GM12878 (cell line): ENCODE measurements around the gene LRTM2. TPM values are rescaled to one million over a fixed set of nuclear protein-coding genes. Genes with fewer than 3 reads are reported as not detected.

Experiments
- ATAC-seq: fragments of 200-7000 bp; cut with Tn5 transposase; 3 replicates; pipeline ENCODE4 v1.9.1; 2020; ENCODE audit warnings: mild to moderate bottlenecking, moderate library complexity
- BruUV-seq: library from RNA; stranded (reverse); fragments of 400-500 nt; replicated peaks from 2 replicates; lab custom pipeline; 2021; lab: Mats Ljungman, UMichigan
- CTCF ChIA-PET: fragments of 300-600 bp; sonication (Branson Sonifier 250); formaldehyde crosslinking; extraction: SDS; loops from one replicate; lab custom pipeline; 2021; ENCODE audit warnings: inconsistent platforms; lab: Yijun Ruan, JAX
- POLR2A ChIA-PET: fragments of 350-600 bp; formaldehyde crosslinking; extraction: SDS; loops from one replicate; lab custom pipeline; 2021; ENCODE audit warnings: inconsistent platforms; lab: Charles Lee
- RAD21 ChIA-PET: fragments of 300-600 bp; sonication (Branson Sonifier 250); formaldehyde crosslinking; loops from one replicate; lab custom pipeline; 2023; ENCODE audit warnings: antibody characterized with exemption; ENCODE audit not compliant: unreplicated experiment; lab: Charles Lee
- SMC1A ChIA-PET: fragments of 300-600 bp; sonication (Branson Sonifier 250); formaldehyde crosslinking; loops from one replicate; lab custom pipeline; 2023; ENCODE audit not compliant: unreplicated experiment, uncharacterized antibody; lab: Charles Lee
- DNase-seq: peaks from one replicate; pipeline ENCODE4 v3.0.0-alpha.2; 2011; ENCODE audit warnings: low read depth, low spot score
- FAIRE-seq: peaks from 3 replicates; lab custom pipeline; 2011; peaks lifted over from hg19 to GRCh38; lab: Jason Lieb, UNC
- H2AFZ ChIP-seq: 2 replicates; pipeline ENCODE4 v1.6.0; 2011; ENCODE audit warnings: low read depth, low read length, control low read depth; ENCODE audit not compliant: control insufficient read depth
- H3K27ac ChIP-seq: 2 replicates; pipeline ENCODE4 v1.5.1; 2011; ENCODE audit warnings: control low read depth; ENCODE audit not compliant: control insufficient read depth, insufficient read depth
- H3K27me3 ChIP-seq, 2 experiments: replicated peaks in 1 of 2; 2 replicates each; pipeline versions ENCODE4 v1.6.0 to v1.6.1; 2011; ENCODE audit warnings: low read length in 1 of 2; ENCODE audit not compliant: control insufficient read depth in 2 of 2, insufficient read depth in 2 of 2
- H3K36me3 ChIP-seq, 2 experiments: 2 replicates each; pipeline ENCODE4 v1.5.1; 2011; ENCODE audit warnings: low read length in 1 of 2; ENCODE audit not compliant: control insufficient read depth in 2 of 2, insufficient read depth in 2 of 2
- H3K4me1 ChIP-seq: 2 replicates; pipeline ENCODE4 v1.6.1; 2011; ENCODE audit warnings: mild to moderate bottlenecking, low read length, moderate library complexity, mixed read lengths; ENCODE audit not compliant: control insufficient read depth, insufficient read depth
- H3K4me2 ChIP-seq: 2 replicates; pipeline ENCODE4 v1.6.0; 2011; ENCODE audit warnings: control low read depth; ENCODE audit not compliant: control insufficient read depth, insufficient read depth
- H3K4me3 ChIP-seq: fragments of 200-600 bp; sonication (generic); 2 replicates; pipeline ENCODE4 v1.5.1; 2016
- H3K79me2 ChIP-seq: 2 replicates; pipeline ENCODE4 v1.6.0; 2011; ENCODE audit warnings: low read length; ENCODE audit not compliant: control insufficient read depth, insufficient read depth
- H3K9ac ChIP-seq: 2 replicates; pipeline ENCODE4 v1.8.0; 2011; ENCODE audit warnings: low read length, control low read depth, mixed read lengths; ENCODE audit not compliant: control insufficient read depth, insufficient read depth
- H3K9me3 ChIP-seq: replicated peaks from 3 replicates; pipeline ENCODE4 v1.5.1; 2011; ENCODE audit warnings: mild to moderate bottlenecking, low read length; ENCODE audit not compliant: control insufficient read depth, insufficient read depth
- H4K20me1 ChIP-seq: 2 replicates; pipeline ENCODE4 v1.6.0; 2011; ENCODE audit not compliant: control insufficient read depth, insufficient read depth
- BMI1 ChIP-seq: fragments of 450-650 bp; IDR thresholded peaks from 2 replicates; pipeline ENCODE4 v1.6.1; 2016; ENCODE audit warnings: mild to moderate bottlenecking, moderate library complexity, borderline replicate concordance
- HCFC1 ChIP-seq: fragments of 150-350 bp; IDR thresholded peaks from 2 replicates; pipeline ENCODE4 v1.6.1; 2014; ENCODE audit warnings: low read length
- KAT2A ChIP-seq: conservative IDR thresholded peaks from 2 replicates; pipeline ENCODE4 v1.6.1; 2011; ENCODE audit warnings: low read depth, low read length; ENCODE audit not compliant: control insufficient read depth
- MEF2A ChIP-seq: IDR thresholded peaks from 2 replicates; pipeline ENCODE4 v1.6.1; 2011; ENCODE audit warnings: low read depth, mild to moderate bottlenecking, low read length, moderate library complexity; ENCODE audit not compliant: insufficient read depth
- MTA3 ChIP-seq: IDR thresholded peaks from 2 replicates; pipeline ENCODE4 v1.6.1; 2012; ENCODE audit warnings: low read length, inconsistent platforms, borderline replicate concordance
- NR2C2 ChIP-seq: IDR thresholded peaks from 2 replicates; pipeline ENCODE4 v1.6.1; 2011; ENCODE audit warnings: borderline replicate concordance, low read depth; ENCODE audit not compliant: control insufficient read depth, insufficient read length
- RBBP5 ChIP-seq: fragments of 200-600 bp; sonication (generic); conservative IDR thresholded peaks from 2 replicates; pipeline ENCODE4 v1.6.1; 2016
- SMAD5 ChIP-seq: IDR thresholded peaks from 2 replicates; pipeline ENCODE4 v1.6.1; 2016; ENCODE audit warnings: antibody characterized with exemption, low read depth
- ZBTB33 ChIP-seq: fragments of 450-650 bp; IDR thresholded peaks from 2 replicates; pipeline ENCODE4 v1.6.1; 2017; ENCODE audit warnings: mild to moderate bottlenecking
- WGBS: methylation state at CpG from one replicate; pipeline ENCODE4 v1.1.6; 2016; ENCODE audit warnings: low lambda C conversion rate; ENCODE audit not compliant: insufficient replicate concordance, insufficient coverage; ENCODE audit errors: missing lambda C conversion rate; 5-methylcytosine and 5-hydroxymethylcytosine counted together
- in situ Hi-C: fragments of 300-500 bp; cut with MboI; formaldehyde crosslinking; loops from 9 replicates; pipeline ENCODE4 v1.14.3; 2018; ENCODE audit warnings: mixed read lengths
- intact Hi-C: fragments of 100-400 bp; cut with micrococcal nuclease; formaldehyde crosslinking; loops from one replicate; pipeline ENCODE4 v1.14.2; 2022; ENCODE audit not compliant: unreplicated experiment
- polyA plus RNA-seq, 11 experiments: library from polyadenylated mRNA; depleted of rRNA in 4 of 11; unstranded in 6 of 11; stranded (reverse) in 5 of 11; fragments of >200 nt; fragmentation: Nextera tagmentation in 4 of 11; fragmentation: Illumina TruSeq in 1 of 11; extraction: Ambion mirVana in 4 of 11; extraction: Trizol in 1 of 11; gene quantifications; 1 replicate in 1 of 11; 2 replicates in 10 of 11; pipeline versions ENCODE4 v1.2.1 to v1.2.3, GENCODE V29; 2011 to 2016; ENCODE audit warnings: inconsistent platforms in 2 of 11, missing spikeins in 2 of 11, low read depth in 1 of 11
- total RNA-seq, 4 experiments: library from RNA; depleted of rRNA in 3 of 4; stranded (reverse); fragments of >200 nt in 3 of 4; fragmentation: Illumina TruSeq in 1 of 4; extraction: Trizol in 1 of 4; gene quantifications; 2 replicates each; pipeline versions ENCODE4 v1.2.1 to v1.2.3, GENCODE V29; 2013 to 2021
- TF ChIP-seq, protein P1 (sequence below): IDR thresholded peaks from 2 replicates; pipeline ENCODE4 v1.6.1; 2012; ENCODE audit warnings: low read depth, low read length, improper control_type of control experiment
- TF ChIP-seq, protein P2 (sequence below): fragments of 450-650 bp; IDR thresholded peaks from 2 replicates; pipeline ENCODE4 v1.6.1; 2017; ENCODE audit warnings: antibody characterized with exemption, mild to moderate bottlenecking, moderate library complexity

Gene LRTM2
- total and polyA plus RNA-seq, 10 of the 15 experiments (the other 5 are each of a cell fraction or from before 2014, with no cell fraction given) = 0.05 TPM; not detected in 9

- H3K27ac ChIP-seq = no peak overlapping the region
- DNase-seq (no peak), FAIRE-seq (no peak), ATAC-seq (no peak)
- no peaks in the 10 kb centered on the region for H3K4me1 ChIP-seq
- H3K79me2 ChIP-seq = no peaks in the 10 kb centered on the region
- H3K9me3 ChIP-seq = no peaks in the 10 kb centered on the region; the same call in 2 of the 3 replicates
- no peaks in the 10 kb centered on the region for H3K36me3 ChIP-seq
- peak; percentile 33 for TF ChIP-seq NR2C2
- TF ChIP-seq SMAD5 = no peak
- H2AFZ ChIP-seq = no peak overlapping the region
- intact Hi-C loops (no loop called here), in situ Hi-C loops (no loop called here)
- H3K9ac ChIP-seq = no peak overlapping the region
- H3K4me2 ChIP-seq = no peak overlapping the region
- POLR2A ChIA-PET = no interaction called here
- CTCF ChIA-PET = no interaction called here
- no peaks in the 10 kb centered on the region for H4K20me1 ChIP-seq
- no peak overlapping the region for H3K4me3 ChIP-seq
- WGBS = 49% methylated on average over 24 of the region's 24 CpGs
- SMC1A ChIA-PET = no interaction called here
- RAD21 ChIA-PET = no interaction called here
- H3K27me3 ChIP-seq = peaks cover 0 to 7% of the 10 kb centered on the region in 2 experiments; a peak in 3 of 4 replicates
- BruUV-seq = no TSS peak
Observed at GRCh38 chr12:1870998-1871917, 50.9 kb downstream of the LRTM2 start.

GRCh38 chr12:1872001-1872400 lies 51.6 kb downstream of the LRTM2 start:
- H2AFZ ChIP-seq = no peak overlapping the region
- 41% methylated on average over 6 of the region's 6 CpGs for WGBS
- no peak overlapping the region for H3K9ac ChIP-seq
- H3K27ac ChIP-seq = no peak overlapping the region
- POLR2A ChIA-PET = no interaction called here
- no peak overlapping the region for H3K4me2 ChIP-seq
- peaks cover 0 to 7% of the 10 kb centered on the region in 2 experiments; a peak in 3 of 4 replicates for H3K27me3 ChIP-seq
- H4K20me1 ChIP-seq = no peaks in the 10 kb centered on the region
- H3K9me3 ChIP-seq = no peaks in the 10 kb centered on the region; the same call in 2 of the 3 replicates
- RAD21 ChIA-PET = no interaction called here
- no peak overlapping the region for H3K4me3 ChIP-seq
- no peak for ATAC-seq
- CTCF ChIA-PET = no interaction called here
- SMC1A ChIA-PET = no interaction called here
- intact Hi-C loops (no loop called here), in situ Hi-C loops (no loop called here)
- no peaks in the 10 kb centered on the region for H3K4me1 ChIP-seq
- no peak for TF ChIP-seq SMAD5
- TF ChIP-seq, protein P1, sequence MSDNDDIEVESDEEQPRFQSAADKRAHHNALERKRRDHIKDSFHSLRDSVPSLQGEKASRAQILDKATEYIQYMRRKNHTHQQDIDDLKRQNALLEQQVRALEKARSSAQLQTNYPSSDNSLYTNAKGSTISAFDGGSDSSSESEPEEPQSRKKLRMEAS = no peak
- no peak for TF ChIP-seq HCFC1
- TF ChIP-seq, protein P2, sequence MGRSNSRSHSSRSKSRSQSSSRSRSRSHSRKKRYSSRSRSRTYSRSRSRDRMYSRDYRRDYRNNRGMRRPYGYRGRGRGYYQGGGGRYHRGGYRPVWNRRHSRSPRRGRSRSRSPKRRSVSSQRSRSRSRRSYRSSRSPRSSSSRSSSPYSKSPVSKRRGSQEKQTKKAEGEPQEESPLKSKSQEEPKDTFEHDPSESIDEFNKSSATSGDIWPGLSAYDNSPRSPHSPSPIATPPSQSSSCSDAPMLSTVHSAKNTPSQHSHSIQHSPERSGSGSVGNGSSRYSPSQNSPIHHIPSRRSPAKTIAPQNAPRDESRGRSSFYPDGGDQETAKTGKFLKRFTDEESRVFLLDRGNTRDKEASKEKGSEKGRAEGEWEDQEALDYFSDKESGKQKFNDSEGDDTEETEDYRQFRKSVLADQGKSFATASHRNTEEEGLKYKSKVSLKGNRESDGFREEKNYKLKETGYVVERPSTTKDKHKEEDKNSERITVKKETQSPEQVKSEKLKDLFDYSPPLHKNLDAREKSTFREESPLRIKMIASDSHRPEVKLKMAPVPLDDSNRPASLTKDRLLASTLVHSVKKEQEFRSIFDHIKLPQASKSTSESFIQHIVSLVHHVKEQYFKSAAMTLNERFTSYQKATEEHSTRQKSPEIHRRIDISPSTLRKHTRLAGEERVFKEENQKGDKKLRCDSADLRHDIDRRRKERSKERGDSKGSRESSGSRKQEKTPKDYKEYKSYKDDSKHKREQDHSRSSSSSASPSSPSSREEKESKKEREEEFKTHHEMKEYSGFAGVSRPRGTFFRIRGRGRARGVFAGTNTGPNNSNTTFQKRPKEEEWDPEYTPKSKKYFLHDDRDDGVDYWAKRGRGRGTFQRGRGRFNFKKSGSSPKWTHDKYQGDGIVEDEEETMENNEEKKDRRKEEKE = no peak
- no peak for TF ChIP-seq BMI1
- TF ChIP-seq MEF2A = no peak
- TF ChIP-seq KAT2A = no peak
- TF ChIP-seq RBBP5 = no peak
- no peak for TF ChIP-seq ZBTB33
- no peak for TF ChIP-seq MTA3
- no peaks in the 10 kb centered on the region for H3K36me3 ChIP-seq
- no peak for DNase-seq
- no TSS peak for BruUV-seq
- no peaks in the 10 kb centered on the region for H3K79me2 ChIP-seq
- FAIRE-seq = no peak
